Osteocyte (in vitro differentiated cells): Measurements from ENCODE around the gene MCOLN3. TPM values are rescaled to one million over a fixed set of nuclear protein-coding genes. Genes with fewer than 3 reads are reported as not detected.

ENCODE experiments used
- DNase-seq: peaks from one replicate; pipeline ENCODE4 v3.0.0; 2021; ENCODE audit warnings: mixed read lengths; ENCODE audit not compliant: unreplicated experiment; ENCODE audit errors: extremely low spot score
- H3K27ac Mint-ChIP-seq: one replicate; pipeline ENCODE4 v1.8.0; 2021; ENCODE audit warnings: mild to moderate bottlenecking, mixed read lengths; ENCODE audit not compliant: unreplicated experiment
- H3K27me3 Mint-ChIP-seq: one replicate; pipeline ENCODE4 v1.8.0; 2021; ENCODE audit warnings: mixed read lengths; ENCODE audit not compliant: unreplicated experiment
- H3K36me3 Mint-ChIP-seq: one replicate; pipeline ENCODE4 v1.8.0; 2021; ENCODE audit warnings: mixed read lengths; ENCODE audit not compliant: unreplicated experiment
- H3K4me1 Mint-ChIP-seq: one replicate; pipeline ENCODE4 v1.8.0; 2021; ENCODE audit warnings: mixed read lengths; ENCODE audit not compliant: unreplicated experiment
- H3K4me3 Mint-ChIP-seq: one replicate; pipeline ENCODE4 v1.8.0; 2021; ENCODE audit warnings: mild to moderate bottlenecking, moderate library complexity, mixed read lengths; ENCODE audit not compliant: unreplicated experiment
- H3K9me3 Mint-ChIP-seq: one replicate; pipeline ENCODE4 v1.8.0; 2021; ENCODE audit warnings: mixed read lengths; ENCODE audit not compliant: unreplicated experiment
- total RNA-seq: library from RNA; stranded (reverse); gene quantifications from 2 replicates; pipeline ENCODE4 v1.2.1, GENCODE V29; 2021
- TF ChIP-seq, protein P1 (sequence below): fragments of 200-600 bp; sonication (generic); IDR thresholded peaks from 2 replicates; pipeline ENCODE4 v1.5.0; 2021; ENCODE audit warnings: antibody characterized with exemption, mild to moderate bottlenecking, moderate library complexity

Gene MCOLN3
- total RNA-seq, 1 donor from 2014 or later = not detected

DNA sequence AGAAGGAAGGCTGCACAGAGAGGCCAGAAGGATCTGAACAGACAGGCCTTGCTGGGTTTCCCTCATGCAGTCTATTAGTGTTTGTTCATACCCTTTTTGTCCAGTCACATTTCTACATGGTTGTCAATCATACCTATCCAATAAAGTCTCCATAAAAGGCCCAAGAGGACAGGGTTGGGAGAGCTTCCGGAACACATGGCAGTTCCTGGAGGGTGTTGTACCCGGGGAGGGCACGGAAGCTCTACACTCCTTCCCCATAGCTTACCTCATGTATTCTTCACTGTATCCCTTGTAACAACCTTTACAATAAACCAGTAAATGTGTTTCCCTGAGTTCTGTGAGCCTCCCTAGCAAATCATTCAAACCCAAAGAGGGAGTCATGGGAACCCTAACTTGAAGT, 79.4 kb downstream of the MCOLN3 start:
- DNase-seq = no peak
- no peak overlapping the region for H3K4me3 Mint-ChIP-seq
- TF ChIP-seq, protein P1, sequence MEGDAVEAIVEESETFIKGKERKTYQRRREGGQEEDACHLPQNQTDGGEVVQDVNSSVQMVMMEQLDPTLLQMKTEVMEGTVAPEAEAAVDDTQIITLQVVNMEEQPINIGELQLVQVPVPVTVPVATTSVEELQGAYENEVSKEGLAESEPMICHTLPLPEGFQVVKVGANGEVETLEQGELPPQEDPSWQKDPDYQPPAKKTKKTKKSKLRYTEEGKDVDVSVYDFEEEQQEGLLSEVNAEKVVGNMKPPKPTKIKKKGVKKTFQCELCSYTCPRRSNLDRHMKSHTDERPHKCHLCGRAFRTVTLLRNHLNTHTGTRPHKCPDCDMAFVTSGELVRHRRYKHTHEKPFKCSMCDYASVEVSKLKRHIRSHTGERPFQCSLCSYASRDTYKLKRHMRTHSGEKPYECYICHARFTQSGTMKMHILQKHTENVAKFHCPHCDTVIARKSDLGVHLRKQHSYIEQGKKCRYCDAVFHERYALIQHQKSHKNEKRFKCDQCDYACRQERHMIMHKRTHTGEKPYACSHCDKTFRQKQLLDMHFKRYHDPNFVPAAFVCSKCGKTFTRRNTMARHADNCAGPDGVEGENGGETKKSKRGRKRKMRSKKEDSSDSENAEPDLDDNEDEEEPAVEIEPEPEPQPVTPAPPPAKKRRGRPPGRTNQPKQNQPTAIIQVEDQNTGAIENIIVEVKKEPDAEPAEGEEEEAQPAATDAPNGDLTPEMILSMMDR = no peak
- no peak overlapping the region for H3K27ac Mint-ChIP-seq
- H3K36me3 Mint-ChIP-seq = no peaks in the 10 kb centered on the region
- H3K4me1 Mint-ChIP-seq = peaks cover 11% of the 10 kb centered on the region
- H3K27me3 Mint-ChIP-seq = peaks cover 53% of the 10 kb centered on the region
- no peaks in the 10 kb centered on the region for H3K9me3 Mint-ChIP-seq

- no peak for DNase-seq
- Mint-ChIP-seq H3K27ac (no peak overlapping the region), H3K4me3 (no peak overlapping the region), H3K36me3 (no peaks in the 10 kb centered on the region), H3K9me3 (no peaks in the 10 kb centered on the region), H3K4me1 (peaks cover 10% of the 10 kb centered on the region), H3K27me3 (peaks cover 56% of the 10 kb centered on the region)
- TF ChIP-seq, protein P1 = no peak
Observed at GRCh38 chr1:84968101-84968500, 80.2 kb downstream of the MCOLN3 start.

Other genes starting within 250 kb of the MCOLN3 start
- not detected in 2 replicates for gene LPAR3, start 155.3 kb downstream of the MCOLN3 start, total RNA-seq
- gene MCOLN2, start 51.4 kb downstream of the MCOLN3 start, total RNA-seq = not detected in 2 replicates
- gene SYDE2, start 152.5 kb upstream of the MCOLN3 start, total RNA-seq = 6.0 and 6.3 TPM in 2 replicates
- 30.8 and 32.2 TPM in 2 replicates for gene C1orf52, start 211.2 kb upstream of the MCOLN3 start, total RNA-seq
- gene BCL10, start 228.1 kb upstream of the MCOLN3 start, total RNA-seq = 27.9 and 29.0 TPM in 2 replicates